GM18498 (cell line): Measurements from ENCODE around the gene AKAP6.
"Not testable (repeated sequence)": the region's sequence is repeated elsewhere in the genome, so short reads cannot be mapped to it uniquely, and the experiment has no call there.

Experiments
- ATAC-seq: cut with Tn5 transposase; IDR thresholded peaks from one replicate; pipeline ENCODE4 v1.9.1; 2021; ENCODE audit warnings: mild to moderate bottlenecking, moderate library complexity; ENCODE audit not compliant: unreplicated experiment

AKAP6 gene

GRCh38 chr14:32733015-32733414 is 403.9 kb downstream of the AKAP6 start:
- ATAC-seq: no peak

GRCh38 chr14:32734261-32734660 is 405.2 kb downstream of the AKAP6 start:
- no peak for ATAC-seq

GRCh38 chr14:32737621-32738020 is 408.5 kb downstream of the AKAP6 start:
- no peak for ATAC-seq

GRCh38 chr14:32738206-32738871 is 409.2 kb downstream of the AKAP6 start:
- no peak for ATAC-seq

- no peak for ATAC-seq
These were observed 415.8 kb downstream of the AKAP6 start for GRCh38 chr14:32744811-32745445.

- ATAC-seq: no peak
These were observed 425.1 kb downstream of the AKAP6 start for GRCh38 chr14:32754209-32754608.

- no peak for ATAC-seq
These were observed 427.1 kb downstream of the AKAP6 start for GRCh38 chr14:32756173-32756572.

- ATAC-seq: no peak
These were observed 427.7 kb downstream of the AKAP6 start for GRCh38 chr14:32756775-32757174.

- ATAC-seq: no peak
These were observed 428.5 kb downstream of the AKAP6 start for GRCh38 chr14:32757568-32757967.

GRCh38 chr14:32761381-32761968 is 432.4 kb downstream of the AKAP6 start:
- no peak for ATAC-seq

- ATAC-seq: no peak
These were observed 433.8 kb downstream of the AKAP6 start for GRCh38 chr14:32762886-32763285.

- ATAC-seq: no peak
These were observed 434.6 kb downstream of the AKAP6 start for GRCh38 chr14:32763673-32764072.

GRCh38 chr14:32764131-32764530 is 435.0 kb downstream of the AKAP6 start:
- no peak for ATAC-seq

GRCh38 chr14:32770422-32770821 is 441.3 kb downstream of the AKAP6 start:
- ATAC-seq: no peak

- no peak for ATAC-seq
These were observed 445.1 kb downstream of the AKAP6 start for GRCh38 chr14:32774214-32774613.

GRCh38 chr14:32779840-32780239 is 450.7 kb downstream of the AKAP6 start:
- ATAC-seq: no peak

- ATAC-seq: no peak
These were observed 455.3 kb downstream of the AKAP6 start for GRCh38 chr14:32784405-32784804.

- no peak for ATAC-seq
These were observed 456.5 kb downstream of the AKAP6 start for GRCh38 chr14:32785585-32785984.

GRCh38 chr14:32786886-32787285 is 457.8 kb downstream of the AKAP6 start:
- no peak for ATAC-seq

GRCh38 chr14:32793033-32793432 is 463.9 kb downstream of the AKAP6 start:
- ATAC-seq: not testable (repeated sequence)

GRCh38 chr14:32800320-32800719 is 471.2 kb downstream of the AKAP6 start:
- no peak for ATAC-seq

GRCh38 chr14:32802295-32802694 is 473.2 kb downstream of the AKAP6 start:
- no peak for ATAC-seq
